Astrocyte (in vitro differentiated cells and primary cell): Measurements from ENCODE around the gene TMEM130.

Experiments
- EZH2 ChIP-seq: IDR thresholded peaks from 2 replicates; pipeline ENCODE4 v1.6.1; 2012; ENCODE audit warnings: mild to moderate bottlenecking, low read length, inconsistent platforms; ENCODE audit not compliant: insufficient read depth
- TF ChIP-seq, protein P1 (sequence below): IDR thresholded peaks from 2 replicates; pipeline ENCODE4 v1.5.1; 2011; ENCODE audit warnings: low read depth, mild to moderate bottlenecking, inconsistent platforms, low read length, moderate library complexity; ENCODE audit not compliant: insufficient read depth

DNA sequence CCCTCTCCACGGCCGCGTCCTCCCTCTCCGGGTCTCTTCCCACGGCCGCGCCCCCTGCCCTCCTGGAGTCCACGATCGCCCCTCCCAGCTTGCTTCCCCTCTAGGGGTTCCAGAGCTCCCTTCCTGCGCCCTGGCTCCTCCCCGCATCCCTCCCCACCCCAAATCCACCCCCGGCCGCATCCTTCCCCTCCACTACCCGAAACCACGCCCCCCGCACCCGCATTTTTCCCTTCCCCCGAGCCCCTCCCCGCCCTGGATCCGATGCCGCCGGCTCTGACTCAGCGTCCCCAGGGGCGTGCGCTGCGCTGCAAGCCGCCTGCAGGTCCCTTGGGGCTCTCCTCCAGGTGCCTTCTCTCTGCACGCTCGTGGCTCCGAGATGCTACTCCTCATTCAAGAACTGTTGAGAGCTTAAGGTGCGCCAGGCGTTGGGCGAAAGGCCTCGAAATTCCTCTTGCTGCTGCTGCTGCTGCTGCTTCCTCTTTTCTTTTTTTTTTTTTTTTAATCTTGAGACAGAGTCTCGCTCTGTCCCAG, 372 bp upstream of the TMEM130 start:
- no peak for TF ChIP-seq EZH2
- TF ChIP-seq, protein P1, sequence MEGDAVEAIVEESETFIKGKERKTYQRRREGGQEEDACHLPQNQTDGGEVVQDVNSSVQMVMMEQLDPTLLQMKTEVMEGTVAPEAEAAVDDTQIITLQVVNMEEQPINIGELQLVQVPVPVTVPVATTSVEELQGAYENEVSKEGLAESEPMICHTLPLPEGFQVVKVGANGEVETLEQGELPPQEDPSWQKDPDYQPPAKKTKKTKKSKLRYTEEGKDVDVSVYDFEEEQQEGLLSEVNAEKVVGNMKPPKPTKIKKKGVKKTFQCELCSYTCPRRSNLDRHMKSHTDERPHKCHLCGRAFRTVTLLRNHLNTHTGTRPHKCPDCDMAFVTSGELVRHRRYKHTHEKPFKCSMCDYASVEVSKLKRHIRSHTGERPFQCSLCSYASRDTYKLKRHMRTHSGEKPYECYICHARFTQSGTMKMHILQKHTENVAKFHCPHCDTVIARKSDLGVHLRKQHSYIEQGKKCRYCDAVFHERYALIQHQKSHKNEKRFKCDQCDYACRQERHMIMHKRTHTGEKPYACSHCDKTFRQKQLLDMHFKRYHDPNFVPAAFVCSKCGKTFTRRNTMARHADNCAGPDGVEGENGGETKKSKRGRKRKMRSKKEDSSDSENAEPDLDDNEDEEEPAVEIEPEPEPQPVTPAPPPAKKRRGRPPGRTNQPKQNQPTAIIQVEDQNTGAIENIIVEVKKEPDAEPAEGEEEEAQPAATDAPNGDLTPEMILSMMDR: no peak
